Peyer's patch (tissue), 4 donors: Measurements from ENCODE around the gene WLS. TPM values are rescaled to one million over a fixed set of nuclear protein-coding genes. Genes with fewer than 3 reads are reported as not detected.

Experiments
- DNase-seq, 3 donors: peaks; one replicate each; pipeline ENCODE4 v3.0.0-alpha.2; 2017 to 2019
- H3K27ac ChIP-seq, 4 donors: fragments of 200-600 bp; sonication (generic); one replicate each; pipeline ENCODE4 v1.5.1; 2016 to 2019
- H3K27me3 ChIP-seq, 2 donors: fragments of 200-600 bp; sonication (generic); one replicate each; pipeline ENCODE4 v1.5.1; 2019
- H3K36me3 ChIP-seq, 3 donors: fragments of 200-600 bp; sonication (generic); one replicate each; pipeline ENCODE4 v1.5.1; 2016 to 2019
- H3K4me1 ChIP-seq, 4 donors: fragments of 200-600 bp; sonication (generic); one replicate each; pipeline ENCODE4 v1.5.1; 2016 to 2019
- H3K4me3 ChIP-seq, 4 donors: fragments of 200-600 bp; sonication (generic); 1 replicate in 3 of 4; 2 replicates in 1 of 4; pipeline ENCODE4 v1.5.1; 2016 to 2019; ENCODE audit warnings: mild to moderate bottlenecking in 1 of 4
- H3K9me3 ChIP-seq, 4 donors: fragments of 200-600 bp; sonication (generic); one replicate each; pipeline ENCODE4 v1.5.1; 2016 to 2019; ENCODE audit warnings: mild to moderate bottlenecking in 1 of 4
- POLR2A ChIP-seq, 2 donors: fragments of 450-650 bp; IDR thresholded peaks; one replicate each; pipeline ENCODE4 v1.5.1; 2017; ENCODE audit warnings: antibody characterized with exemption in 2 of 2, mild to moderate bottlenecking in 2 of 2, moderate library complexity in 2 of 2
- total RNA-seq, 4 donors: library from RNA; depleted of rRNA; stranded (reverse); fragments of >200 nt; gene quantifications; one replicate each; pipeline ENCODE4 v1.1.0, GENCODE V29; 2016
- TF ChIP-seq, protein P1 (sequence below), 6 experiments: fragments of 450-650 bp in 4 of 6; fragments of 200-600 bp in 2 of 6; sonication (generic) in 1 of 6; IDR thresholded peaks; one replicate each; pipeline ENCODE4 v1.5.1; 2017 to 2019; ENCODE audit warnings: antibody characterized with exemption in 6 of 6, mild to moderate bottlenecking in 3 of 6, moderate library complexity in 1 of 6

WLS gene
- total RNA-seq, 4 donors from 2014 or later: 46.1 to 140 (median 73.8) TPM

DNA sequence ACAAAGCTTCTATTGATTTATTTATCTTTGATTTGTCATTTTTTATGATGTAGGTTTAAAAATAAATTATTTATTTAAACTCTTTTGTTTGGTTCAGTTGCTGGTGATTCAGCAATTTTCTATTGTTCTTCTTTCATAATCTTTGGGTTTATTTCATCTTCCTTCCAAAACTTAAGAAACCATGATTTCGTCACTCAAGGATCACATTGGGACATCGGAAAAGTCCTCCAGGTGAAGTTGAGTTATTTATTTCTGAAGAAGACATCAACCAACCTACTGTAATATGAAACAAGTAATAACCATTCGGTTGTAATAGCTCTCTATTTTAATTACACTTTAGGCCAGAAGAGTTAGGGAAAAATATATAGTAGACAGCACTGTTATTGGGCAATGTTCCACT, 23.0 kb upstream of the WLS start:
- Histone ChIP-seq H3K27ac (peak overlapping the region in 1 of 4 donors; percentile 0), H3K9me3 (no peaks in the 10 kb centered on the region), H3K36me3 (no peaks in the 10 kb centered on the region), H3K4me1 (no peaks in the 10 kb centered on the region), H3K4me3 (no peak overlapping the region), H3K27me3 (no peaks in the 10 kb centered on the region)
- no peak for TF ChIP-seq POLR2A (IDR thresholded peaks at IDR 0.05)
- TF ChIP-seq, protein P1, sequence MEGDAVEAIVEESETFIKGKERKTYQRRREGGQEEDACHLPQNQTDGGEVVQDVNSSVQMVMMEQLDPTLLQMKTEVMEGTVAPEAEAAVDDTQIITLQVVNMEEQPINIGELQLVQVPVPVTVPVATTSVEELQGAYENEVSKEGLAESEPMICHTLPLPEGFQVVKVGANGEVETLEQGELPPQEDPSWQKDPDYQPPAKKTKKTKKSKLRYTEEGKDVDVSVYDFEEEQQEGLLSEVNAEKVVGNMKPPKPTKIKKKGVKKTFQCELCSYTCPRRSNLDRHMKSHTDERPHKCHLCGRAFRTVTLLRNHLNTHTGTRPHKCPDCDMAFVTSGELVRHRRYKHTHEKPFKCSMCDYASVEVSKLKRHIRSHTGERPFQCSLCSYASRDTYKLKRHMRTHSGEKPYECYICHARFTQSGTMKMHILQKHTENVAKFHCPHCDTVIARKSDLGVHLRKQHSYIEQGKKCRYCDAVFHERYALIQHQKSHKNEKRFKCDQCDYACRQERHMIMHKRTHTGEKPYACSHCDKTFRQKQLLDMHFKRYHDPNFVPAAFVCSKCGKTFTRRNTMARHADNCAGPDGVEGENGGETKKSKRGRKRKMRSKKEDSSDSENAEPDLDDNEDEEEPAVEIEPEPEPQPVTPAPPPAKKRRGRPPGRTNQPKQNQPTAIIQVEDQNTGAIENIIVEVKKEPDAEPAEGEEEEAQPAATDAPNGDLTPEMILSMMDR (IDR thresholded peaks at IDR 0.05): no peak
- DNase-seq: no peak

DNA sequence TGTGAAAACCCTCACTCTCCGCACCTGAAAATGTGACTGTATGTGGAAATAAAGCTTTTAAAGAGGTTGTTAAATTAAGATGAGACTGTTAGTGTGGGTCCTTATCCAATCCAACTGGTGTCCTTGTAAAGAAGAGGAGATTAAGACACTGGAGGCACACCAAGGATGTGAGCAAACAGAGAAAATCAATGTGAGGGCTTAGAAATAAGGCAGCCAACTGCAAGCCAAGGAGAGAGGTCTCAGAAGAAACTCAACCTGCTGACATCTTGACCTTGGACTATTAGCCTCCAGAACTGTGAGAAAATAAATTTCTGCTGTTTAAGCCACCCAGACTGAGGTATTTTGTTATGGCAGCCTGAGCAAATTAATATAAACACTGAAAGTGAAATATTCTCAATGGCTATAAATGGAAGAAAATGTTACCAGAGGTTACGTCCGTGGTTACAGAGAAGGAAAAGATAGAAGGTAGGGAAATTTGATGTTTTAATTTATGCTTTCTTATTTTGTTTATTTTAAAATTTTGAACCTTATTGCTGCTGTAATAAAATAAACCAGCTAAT, 22.4 kb upstream of the WLS start:
- Histone ChIP-seq H3K27me3 (no peaks in the 10 kb centered on the region), H3K27ac (peak overlapping the region in 1 of 4 donors; percentile 0), H3K4me1 (no peaks in the 10 kb centered on the region), H3K36me3 (no peaks in the 10 kb centered on the region), H3K9me3 (no peaks in the 10 kb centered on the region), H3K4me3 (no peak overlapping the region)
- TF ChIP-seq, protein P1 (IDR thresholded peaks at IDR 0.05): no peak
- no peak for TF ChIP-seq POLR2A (IDR thresholded peaks at IDR 0.05)
- DNase-seq: no peak

DNA sequence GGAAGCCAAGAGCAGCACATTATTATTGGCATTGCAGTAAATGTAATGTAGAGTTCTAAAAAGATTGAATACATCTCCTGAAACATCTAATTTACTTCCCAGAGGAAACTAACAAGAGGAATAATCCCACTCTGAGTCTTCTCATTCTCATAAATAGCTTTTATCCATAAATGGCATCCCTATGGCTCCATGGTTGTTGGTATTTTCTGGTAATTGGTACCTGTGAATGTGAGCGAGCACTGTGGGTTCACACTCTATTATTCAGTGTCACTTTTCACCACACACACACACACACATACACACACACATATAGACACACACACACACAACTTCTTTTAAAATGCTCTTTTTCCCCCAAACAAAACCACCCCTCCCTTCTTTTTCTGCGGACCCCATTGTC, 4.7 kb upstream of the WLS start:
- Histone ChIP-seq H3K27me3 (no peaks in the 10 kb centered on the region), H3K36me3 (no peaks in the 10 kb centered on the region), H3K4me1 (no peaks in the 10 kb centered on the region), H3K4me3 (no peak overlapping the region), H3K27ac (no peak overlapping the region), H3K9me3 (no peaks in the 10 kb centered on the region)
- TF ChIP-seq POLR2A (IDR thresholded peaks at IDR 0.05): no peak
- TF ChIP-seq, protein P1 (IDR thresholded peaks at IDR 0.05): no peak
- DNase-seq: no peak

DNA sequence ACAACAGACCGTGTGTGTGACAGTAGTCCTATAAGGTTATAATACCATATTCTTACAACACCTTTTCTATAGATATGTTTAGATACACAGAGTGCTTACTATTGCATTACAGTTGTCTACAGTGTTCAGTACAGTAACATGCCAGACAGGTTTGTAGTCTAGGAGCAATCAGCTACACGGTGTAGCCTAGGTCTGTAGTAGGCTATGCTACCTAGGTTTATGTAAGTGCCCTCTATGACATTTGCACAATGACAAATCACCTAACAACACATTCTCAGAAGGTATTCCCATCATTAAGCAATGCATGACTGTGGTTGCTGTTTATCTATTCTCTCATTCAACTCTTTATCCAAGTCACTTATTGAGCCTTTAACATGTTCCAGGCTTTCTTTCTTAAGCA, 1.8 kb upstream of the WLS start:
- Histone ChIP-seq H3K27me3 (no peaks in the 10 kb centered on the region), H3K4me1 (peaks cover 0 to 12% (median 0%) of the 10 kb centered on the region in 4 donors), H3K36me3 (no peaks in the 10 kb centered on the region), H3K27ac (no peak overlapping the region), H3K9me3 (no peaks in the 10 kb centered on the region), H3K4me3 (no peak overlapping the region)
- DNase-seq: no peak
- TF ChIP-seq POLR2A (IDR thresholded peaks at IDR 0.05): no peak
- TF ChIP-seq, protein P1 (IDR thresholded peaks at IDR 0.05): no peak

DNA sequence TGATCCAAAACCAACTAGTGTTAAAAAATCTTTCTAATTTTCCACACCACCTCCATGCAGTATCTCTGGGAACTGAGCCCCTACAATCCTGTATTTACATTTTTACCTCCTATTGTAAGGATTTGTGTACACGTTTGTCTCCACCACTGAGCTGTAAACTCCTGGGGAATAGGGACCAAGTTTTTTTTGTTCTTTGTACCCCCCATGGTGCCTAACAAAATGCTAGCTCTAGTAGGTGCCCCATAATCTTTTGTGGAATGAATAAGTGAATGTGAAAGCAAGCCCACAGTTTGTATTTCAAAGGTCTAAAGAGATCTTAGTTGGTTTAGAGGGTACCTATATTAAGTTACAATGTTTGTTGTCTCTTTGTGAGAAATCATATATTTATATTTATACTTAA, 879 bp upstream of the WLS start:
- Histone ChIP-seq H3K27me3 (no peaks in the 10 kb centered on the region), H3K9me3 (no peaks in the 10 kb centered on the region), H3K36me3 (no peaks in the 10 kb centered on the region), H3K4me3 (peak overlapping the region in 2 of 4 donors; percentile 70 to 84), H3K27ac (peak overlapping the region; percentile 60 to 85 (median 70)), H3K4me1 (peaks cover 0 to 12% (median 0%) of the 10 kb centered on the region in 4 donors)
- no peak for TF ChIP-seq POLR2A (IDR thresholded peaks at IDR 0.05)
- TF ChIP-seq, protein P1 (IDR thresholded peaks at IDR 0.05): no peak
- no peak for DNase-seq
